Nephron progenitor cell (in vitro differentiated cells): Measurements from ENCODE around the gene C11orf98.
"Not testable (repeated sequence)": the region's sequence is repeated elsewhere in the genome, so short reads cannot be mapped to it uniquely, and the experiment has no call there.

Experiments
- DNase-seq: peaks from one replicate; pipeline ENCODE4 v3.0.0; 2021
- H3K27ac Mint-ChIP-seq: 2 replicates; pipeline ENCODE4 v1.8.0; 2021; ENCODE audit warnings: mild to moderate bottlenecking, moderate library complexity, mixed read lengths
- H3K27me3 Mint-ChIP-seq: 2 replicates; pipeline ENCODE4 v1.8.0; 2021; ENCODE audit warnings: mild to moderate bottlenecking, low read depth, mixed read lengths; ENCODE audit not compliant: poor library complexity
- H3K36me3 Mint-ChIP-seq: 2 replicates; pipeline ENCODE4 v1.8.0; 2021; ENCODE audit warnings: low read depth, mixed read lengths
- H3K4me1 Mint-ChIP-seq: 2 replicates; pipeline ENCODE4 v1.8.0; 2021; ENCODE audit warnings: mixed read lengths
- H3K4me3 Mint-ChIP-seq: 2 replicates; pipeline ENCODE4 v1.8.0; 2021; ENCODE audit warnings: mild to moderate bottlenecking, moderate library complexity, mixed read lengths
- H3K9me3 Mint-ChIP-seq: 2 replicates; pipeline ENCODE4 v1.8.0; 2021; ENCODE audit warnings: mild to moderate bottlenecking, moderate library complexity, mixed read lengths
- CTCF ChIP-seq: fragments of 200-600 bp; sonication (generic); IDR thresholded peaks from 2 replicates; pipeline ENCODE4 v1.5.0; 2021; ENCODE audit warnings: antibody characterized with exemption

The C11orf98 gene

GRCh38 chr11:62652161-62653006, 12.6 kb downstream of the C11orf98 start:
- Mint-ChIP-seq H3K4me3 (peak overlapping the region; percentile 89), H3K27me3 (peaks cover 7% of the 10 kb centered on the region), H3K36me3 (peaks cover 10% of the 10 kb centered on the region), H3K4me1 (peaks cover 17% of the 10 kb centered on the region), H3K9me3 (no peaks in the 10 kb centered on the region), H3K27ac (peak overlapping the region; percentile 96)
- TF ChIP-seq CTCF, result no peak
- no peak for DNase-seq

- H3K27me3 Mint-ChIP-seq, H3K9me3 Mint-ChIP-seq, H3K4me3 Mint-ChIP-seq, H3K27ac Mint-ChIP-seq, DNase-seq: not testable (repeated sequence)
- Mint-ChIP-seq H3K36me3 (peaks cover 13% of the 10 kb centered on the region), H3K4me1 (peaks cover 30% of the 10 kb centered on the region)
Measured at GRCh38 chr11:62650283-62650682, 14.7 kb downstream of the C11orf98 start.

- Mint-ChIP-seq H3K36me3 (peaks cover 14% of the 10 kb centered on the region), H3K27ac (no peak overlapping the region), H3K4me3 (no peak overlapping the region), H3K9me3 (no peaks in the 10 kb centered on the region), H3K27me3 (peaks cover 1% of the 10 kb centered on the region), H3K4me1 (peaks cover 36% of the 10 kb centered on the region)
- no peak for DNase-seq
- no peak for TF ChIP-seq CTCF
Measured at GRCh38 chr11:62649486-62649885, 15.5 kb downstream of the C11orf98 start.

- Mint-ChIP-seq H3K9me3 (no peaks in the 10 kb centered on the region), H3K4me1 (peaks cover 41% of the 10 kb centered on the region), H3K27ac (no peak overlapping the region), H3K27me3 (peaks cover 4% of the 10 kb centered on the region), H3K36me3 (peaks cover 19% of the 10 kb centered on the region), H3K4me3 (no peak overlapping the region)
- TF ChIP-seq CTCF, result no peak
- DNase-seq, result no peak
Measured at GRCh38 chr11:62648967-62649364, 16.0 kb downstream of the C11orf98 start.

- peaks cover 20% of the 10 kb centered on the region for H3K36me3 Mint-ChIP-seq
- no peak for TF ChIP-seq CTCF
- H3K27ac Mint-ChIP-seq, result no peak overlapping the region
- no peaks in the 10 kb centered on the region for H3K9me3 Mint-ChIP-seq
- peaks cover 4% of the 10 kb centered on the region for H3K27me3 Mint-ChIP-seq
- no peak overlapping the region for H3K4me3 Mint-ChIP-seq
- peaks cover 38% of the 10 kb centered on the region for H3K4me1 Mint-ChIP-seq
- DNase-seq, result no peak
Measured at GRCh38 chr11:62648185-62648966, 16.6 kb downstream of the C11orf98 start.

- DNase-seq, result no peak
- peaks cover 4% of the 10 kb centered on the region for H3K27me3 Mint-ChIP-seq
- H3K27ac Mint-ChIP-seq, result peak overlapping the region; percentile 32
- no peak for TF ChIP-seq CTCF
- H3K4me1 Mint-ChIP-seq, result peaks cover 35% of the 10 kb centered on the region
- H3K9me3 Mint-ChIP-seq, result no peaks in the 10 kb centered on the region
- H3K4me3 Mint-ChIP-seq, result no peak overlapping the region
- H3K36me3 Mint-ChIP-seq, result peaks cover 20% of the 10 kb centered on the region
Measured at GRCh38 chr11:62647609-62648005, 17.4 kb downstream of the C11orf98 start.
